Hematopoietic multipotent progenitor cell treated with erythropoietin and hydrocortisone succinate and interleukin-3 and kit ligand, for 17 days (in vitro differentiated cells): Measurements from ENCODE around the gene DEGS2.

ENCODE experiments used
- DNase-seq: peaks from one replicate; pipeline ENCODE4 v3.0.0-alpha.2; 2015; ENCODE audit warnings: low spot score

DEGS2 gene

DNA sequence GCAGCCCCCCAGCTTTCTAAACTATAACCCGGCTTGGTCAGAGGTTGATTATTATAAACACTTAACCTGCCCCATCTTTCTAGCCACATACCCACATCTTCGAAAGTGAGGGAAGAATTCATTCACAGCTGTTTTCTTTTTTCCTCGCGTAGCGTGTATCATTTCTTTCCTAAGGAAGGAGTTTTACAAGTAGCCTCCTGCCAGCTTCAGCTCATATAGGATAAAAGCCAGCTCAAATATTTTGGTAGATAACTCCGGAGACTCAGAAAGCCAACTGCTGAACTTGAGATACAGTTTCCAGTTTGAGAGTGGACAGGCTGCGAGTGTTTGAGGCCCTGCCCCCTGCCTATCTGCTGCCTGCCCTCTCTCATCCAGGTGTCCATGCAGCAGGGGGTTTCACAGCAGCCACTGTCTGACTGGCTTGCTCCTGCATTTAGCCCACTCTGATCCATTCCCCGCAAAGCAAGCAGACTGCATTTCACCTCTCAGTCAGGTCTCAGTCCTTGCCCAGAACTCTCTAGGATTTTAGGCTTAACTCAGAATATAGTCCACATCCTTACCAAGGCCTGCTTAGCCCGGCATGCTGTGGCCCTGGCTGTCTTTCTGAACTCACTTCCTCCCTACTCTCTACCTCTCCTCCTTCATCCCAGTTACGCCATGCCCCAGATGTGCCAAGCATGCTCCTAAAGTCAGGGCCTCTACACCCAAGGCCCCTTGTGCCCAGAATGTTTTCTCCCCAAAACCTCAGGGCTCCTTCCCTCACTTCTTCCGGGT is 47.3 kb downstream of the DEGS2 start:
- no peak for DNase-seq

DNA sequence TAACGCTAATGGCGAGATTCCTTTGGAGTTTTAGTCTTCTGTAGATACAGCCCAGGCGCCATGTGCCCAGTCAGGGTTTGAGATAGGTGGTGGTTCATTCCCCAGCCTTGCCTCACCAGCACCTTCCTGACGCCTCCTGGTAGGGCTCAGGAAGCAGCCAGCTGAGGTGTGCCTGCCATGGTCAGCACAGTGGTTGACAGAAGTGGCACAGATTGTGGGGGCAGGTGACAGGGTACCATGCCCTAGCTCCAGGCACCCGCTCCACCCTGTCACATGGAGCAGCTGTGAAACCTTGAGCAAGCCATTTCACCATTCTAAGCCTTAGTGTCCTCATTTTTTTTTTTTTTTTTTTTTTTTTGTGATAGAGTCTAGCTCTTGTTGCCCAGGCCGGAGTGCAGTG is 48.6 kb downstream of the DEGS2 start:
- no peak for DNase-seq

DNA sequence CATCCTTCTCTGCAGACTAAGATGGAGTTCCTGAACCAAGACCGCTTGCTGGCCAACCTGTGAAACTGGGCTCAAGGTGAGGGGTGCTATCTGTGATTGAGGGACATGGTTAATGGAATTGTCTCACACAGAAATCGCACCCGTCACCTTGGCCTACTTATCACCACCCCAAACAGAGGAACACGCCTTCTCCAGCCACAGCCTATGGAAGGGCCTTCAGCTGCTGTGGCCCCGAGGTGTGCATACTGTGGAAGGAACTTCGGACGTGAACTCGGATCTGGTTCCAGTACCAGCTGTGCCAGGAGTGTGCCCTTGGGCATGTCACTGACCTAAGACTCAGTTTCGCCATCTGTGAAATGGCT is 49.9 kb downstream of the DEGS2 start:
- DNase-seq: no peak

DNA sequence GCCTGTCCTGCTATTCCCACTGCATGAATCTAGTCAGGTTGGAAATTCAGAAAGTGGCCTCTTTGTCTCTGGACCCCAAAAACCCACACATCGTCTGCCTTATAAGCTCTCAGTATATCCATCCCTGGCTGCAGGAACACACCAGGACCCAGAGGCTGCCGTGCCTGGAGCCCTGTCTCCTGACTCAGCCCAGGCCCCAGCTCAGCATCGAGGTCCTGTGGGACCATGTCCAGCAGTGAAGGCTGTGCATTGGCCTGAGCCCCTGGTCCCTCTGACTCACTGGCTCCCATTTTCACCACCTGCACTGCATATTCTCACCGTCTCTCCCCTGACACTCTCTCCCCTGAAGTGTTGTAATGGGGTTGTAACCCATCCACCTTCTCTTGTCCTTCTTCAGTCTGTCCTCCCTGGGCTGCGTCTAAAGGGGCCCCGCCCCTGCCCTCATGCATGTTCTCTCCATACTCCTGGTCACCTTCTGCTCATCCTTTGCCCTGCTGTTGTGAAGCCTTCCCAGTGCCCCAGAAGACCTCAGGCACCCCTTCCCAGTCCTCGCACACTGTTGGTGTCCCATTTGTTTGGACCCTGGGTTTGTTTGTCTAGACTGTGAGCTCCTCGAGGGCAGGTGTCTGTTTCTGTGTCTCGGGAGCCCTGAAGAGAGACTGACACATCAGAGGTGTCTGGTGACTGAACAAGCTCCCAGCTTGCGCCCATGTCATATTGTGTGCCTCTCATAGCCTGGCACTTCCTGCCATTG is 50.4 kb downstream of the DEGS2 start:
- DNase-seq: no peak

DNA sequence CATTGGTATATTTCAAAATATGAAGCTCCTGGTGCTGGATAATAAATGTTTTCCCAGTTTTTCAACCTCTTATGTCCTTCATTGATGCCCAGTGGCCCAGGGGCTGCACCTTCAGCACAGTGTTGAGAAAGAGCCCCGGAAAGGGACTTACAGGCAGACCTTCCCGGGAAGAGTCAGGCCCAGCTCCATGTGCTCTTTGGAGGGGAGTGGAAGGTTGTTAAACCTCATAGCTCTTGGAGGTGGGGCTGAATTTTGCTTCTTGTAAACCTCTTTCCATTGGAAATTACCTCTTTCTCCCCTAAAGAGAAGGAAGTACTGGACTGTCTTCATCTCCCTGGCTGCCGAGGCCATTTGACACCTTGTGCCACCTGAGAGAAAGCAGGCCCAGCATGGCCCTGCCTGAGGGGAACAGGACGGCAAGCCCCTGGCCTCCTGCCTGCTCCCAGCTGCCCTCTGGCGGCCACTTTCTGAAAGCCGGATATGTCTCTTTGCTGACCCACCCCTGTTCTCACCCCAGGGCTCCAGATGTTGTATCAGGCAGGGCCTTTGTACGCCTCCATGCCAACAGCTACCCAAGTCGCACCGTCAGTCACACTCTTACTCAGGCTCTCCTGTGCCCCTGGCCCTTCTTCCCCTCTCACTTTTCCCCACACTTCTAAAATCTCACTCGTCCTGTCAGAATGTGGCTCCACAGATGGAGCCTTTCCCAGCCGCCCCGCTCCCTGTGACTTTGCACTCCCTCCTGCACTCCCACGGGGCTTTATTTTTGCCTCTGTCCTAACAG is 51.2 kb downstream of the DEGS2 start:
- DNase-seq: peak; percentile 76

DNA sequence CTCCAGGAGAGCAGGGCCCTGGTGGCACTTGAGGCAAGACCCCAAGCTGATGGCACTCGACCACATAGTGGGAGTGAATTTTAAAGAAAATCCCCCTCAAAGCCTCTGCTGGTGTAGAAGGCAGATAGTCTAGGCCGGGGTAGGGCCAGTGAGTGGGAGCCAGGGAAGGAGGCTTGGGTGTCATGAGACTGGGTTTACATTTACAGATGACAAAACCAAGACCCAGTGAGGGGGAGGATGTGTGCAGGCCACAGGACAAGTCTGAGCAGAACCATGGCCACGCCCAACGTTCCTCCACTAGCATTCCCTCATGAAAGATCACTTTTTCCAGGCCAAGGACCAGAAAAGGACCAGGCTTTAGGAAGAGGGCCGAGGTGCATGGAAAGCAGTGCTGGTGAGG is 52.2 kb downstream of the DEGS2 start:
- DNase-seq: no peak

DNA sequence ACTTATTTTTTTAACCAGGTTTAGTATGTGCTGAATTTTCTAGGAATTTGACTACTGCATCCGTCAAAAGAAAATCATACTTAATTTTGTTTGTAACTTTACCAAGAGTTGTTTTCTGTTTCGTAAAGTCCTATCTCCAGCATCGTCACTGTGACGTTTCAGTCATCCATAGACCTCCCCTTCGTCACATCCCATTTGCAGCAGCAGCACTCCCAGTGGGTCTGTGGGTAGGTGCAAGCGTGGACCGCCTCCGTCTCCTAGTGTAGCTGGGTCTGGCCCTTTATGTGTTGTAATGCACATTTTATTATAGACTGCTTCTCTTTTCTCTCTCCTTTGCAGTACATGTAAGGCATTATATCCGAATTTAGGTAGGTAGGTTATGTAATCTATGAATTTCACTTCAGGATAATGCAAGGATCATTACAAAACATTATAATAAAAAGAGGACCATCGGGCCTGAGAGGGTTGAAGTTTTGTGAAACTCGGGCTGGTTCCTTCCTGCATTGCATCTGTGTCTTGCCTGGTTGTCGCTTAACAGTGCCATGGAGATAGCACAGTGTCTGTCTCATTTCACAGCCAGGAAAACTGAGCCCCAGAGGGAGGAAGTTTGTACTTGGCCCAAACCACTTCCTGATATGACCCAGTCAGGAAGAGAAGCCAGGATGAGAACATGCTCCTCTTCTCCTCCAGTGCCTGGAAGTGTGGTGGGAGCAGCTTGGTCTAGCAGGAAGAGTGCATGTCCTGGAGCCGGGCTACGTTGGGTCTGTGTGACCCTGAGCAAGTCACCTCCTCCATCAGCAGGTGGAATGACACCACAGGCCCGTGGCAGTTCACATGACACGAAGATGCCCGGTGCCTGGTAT is 53.0 kb downstream of the DEGS2 start:
- no peak for DNase-seq

DNA sequence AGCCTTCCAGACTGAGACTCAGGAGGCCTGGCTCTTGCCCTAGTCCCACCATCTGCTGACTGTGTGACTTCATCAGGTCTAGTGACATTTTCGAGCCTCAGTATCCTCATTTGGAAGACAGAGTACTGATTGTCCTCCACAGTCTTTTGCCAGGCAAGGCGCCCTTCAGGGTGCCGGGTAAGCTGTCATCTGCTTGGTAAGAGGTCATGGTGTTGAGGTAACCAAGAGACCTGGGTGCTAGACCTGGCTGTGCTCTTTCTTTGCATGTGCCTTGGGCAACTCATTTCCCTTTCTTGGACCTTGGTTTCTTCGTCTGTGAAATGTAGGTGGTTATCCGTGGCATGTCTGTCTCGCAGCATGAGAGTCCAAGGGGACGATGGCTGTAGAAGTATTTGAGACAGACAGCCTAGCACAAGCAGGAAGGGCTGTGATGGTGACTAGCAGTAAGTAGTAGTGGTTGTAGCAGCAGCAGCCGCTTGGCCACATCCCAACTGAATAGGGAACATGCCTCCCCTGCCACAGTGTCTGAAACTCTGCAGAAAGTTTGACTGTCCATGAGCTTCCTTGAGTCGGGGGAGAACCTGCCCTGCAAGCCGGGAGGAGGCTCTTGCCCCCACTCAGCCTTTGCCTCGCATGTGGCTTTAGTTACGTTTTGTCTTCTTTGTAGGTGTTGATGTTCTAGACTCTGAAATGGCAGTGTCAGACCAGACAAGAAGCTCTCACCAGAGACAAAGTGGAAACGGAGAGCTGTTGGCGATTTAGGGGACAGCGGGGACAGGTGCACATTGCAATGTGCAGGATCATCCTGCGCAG is 53.9 kb downstream of the DEGS2 start:
- no peak for DNase-seq

DNA sequence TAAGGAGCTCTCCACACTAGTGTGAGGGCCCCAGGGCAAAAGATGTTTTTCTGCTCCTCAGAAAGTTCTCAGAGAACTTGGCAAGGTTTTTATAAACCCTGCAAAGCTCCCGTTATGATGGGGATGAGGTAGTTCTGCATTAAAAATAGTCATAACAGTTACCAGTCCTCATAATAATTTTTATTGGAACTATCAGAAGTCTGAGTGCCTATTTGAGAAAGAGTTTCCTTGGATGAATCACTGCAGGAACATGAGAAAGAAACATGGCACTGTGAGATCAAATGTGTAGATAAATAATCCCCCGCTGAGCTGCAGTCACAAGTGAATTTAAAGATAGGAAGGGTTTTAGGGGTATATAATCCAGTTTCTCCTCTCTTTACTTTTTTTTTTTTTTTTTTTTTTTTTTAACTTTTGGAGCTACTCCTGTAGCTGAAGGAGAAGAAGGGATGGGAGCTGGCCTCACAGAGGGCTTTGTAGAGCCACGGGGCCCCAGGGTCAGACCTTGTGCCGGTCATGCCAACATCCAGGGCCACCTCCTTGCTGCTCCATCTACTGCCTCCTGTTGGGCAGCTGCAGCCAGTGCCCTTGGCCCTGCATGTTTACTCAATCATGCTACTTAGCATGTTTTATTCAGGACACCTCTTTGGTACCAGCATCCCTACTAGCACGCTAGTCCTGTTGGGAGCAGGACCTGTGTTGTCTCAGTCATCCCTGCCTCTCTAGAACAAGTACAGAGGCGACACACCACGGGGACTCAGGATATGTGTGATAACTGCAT is 54.7 kb downstream of the DEGS2 start:
- DNase-seq: no peak

DNA sequence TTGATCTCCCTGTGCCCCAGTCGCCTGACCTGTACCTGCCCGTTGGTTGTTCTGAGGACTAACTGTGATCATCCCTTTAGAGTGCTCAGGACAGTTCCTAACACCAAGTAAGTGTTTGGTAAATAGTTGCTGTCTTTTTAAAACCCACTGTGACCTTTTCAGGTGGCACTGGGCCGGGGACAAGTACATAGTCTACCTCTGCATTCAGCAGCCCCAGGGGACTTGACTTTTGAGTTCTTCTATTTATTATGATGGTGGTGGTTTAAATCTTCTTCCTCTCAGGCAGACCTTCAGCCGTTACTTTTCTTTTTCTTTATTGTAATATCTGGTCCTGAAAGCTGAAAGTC is 55.5 kb downstream of the DEGS2 start:
- no peak for DNase-seq

DNA sequence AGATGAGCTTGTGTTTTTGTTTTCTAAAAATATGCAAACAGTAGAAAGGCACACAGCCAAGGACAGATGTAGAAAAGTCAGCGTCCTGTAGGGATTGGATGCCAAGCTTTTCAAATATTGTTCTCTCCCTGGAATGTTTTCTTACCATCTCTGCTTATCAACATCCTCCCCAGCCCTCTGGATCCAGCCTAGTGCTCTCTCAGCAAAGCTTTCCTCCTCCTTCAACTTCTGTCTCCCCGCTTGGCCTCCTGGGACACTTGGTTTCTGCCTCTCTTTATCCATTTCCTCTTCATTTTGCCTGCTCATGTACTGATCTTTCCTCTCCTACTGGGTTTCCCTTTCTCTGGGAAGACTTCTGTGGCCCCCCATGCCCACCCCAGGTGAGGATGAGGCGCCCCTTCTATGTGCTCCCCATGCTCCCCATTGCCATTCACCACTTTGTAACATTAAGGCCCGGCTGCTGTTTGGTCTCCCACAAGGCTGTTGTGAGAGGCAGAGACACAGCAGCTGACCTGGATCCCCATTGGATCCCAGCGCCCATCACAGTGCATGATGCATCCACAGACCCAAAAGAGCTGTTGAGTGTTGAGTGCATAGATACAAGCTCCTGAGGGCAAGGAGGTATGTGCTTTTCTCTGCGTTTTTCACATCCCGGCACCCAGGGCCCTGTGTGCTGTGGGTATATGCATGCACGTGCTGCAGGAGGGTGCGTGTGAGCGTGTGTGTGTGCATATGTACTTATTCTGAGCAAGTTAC is 56.0 kb downstream of the DEGS2 start:
- DNase-seq: no peak

DNA sequence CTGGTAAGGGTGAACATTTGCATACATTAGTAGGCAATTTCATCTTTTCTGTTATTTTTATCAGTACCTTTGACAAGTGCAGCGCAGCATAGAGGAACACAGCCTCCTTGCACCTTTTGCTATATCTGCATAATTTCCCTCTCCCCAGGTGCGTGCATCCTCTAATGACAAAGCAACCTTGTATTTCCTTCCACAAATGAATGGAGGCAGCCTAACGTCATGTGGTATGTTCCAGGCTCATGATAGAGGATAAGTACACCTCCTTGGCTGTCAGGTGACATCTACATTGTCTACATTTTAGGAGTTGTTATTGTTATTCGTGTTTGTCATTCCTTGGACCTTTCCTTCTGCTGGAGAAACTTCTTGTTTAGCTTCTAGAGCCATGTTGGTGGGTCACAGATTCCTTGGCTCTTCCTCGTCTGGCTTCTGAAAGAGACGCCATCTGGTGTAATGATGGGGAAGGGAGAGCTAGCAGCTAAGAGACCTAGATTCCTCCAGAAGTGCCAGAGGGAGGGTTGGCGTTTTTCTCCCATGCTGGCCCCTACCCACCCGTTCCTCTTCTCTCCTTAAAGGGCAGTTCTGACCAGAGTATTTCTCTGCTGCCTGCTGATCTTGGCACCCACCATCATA is 57.2 kb downstream of the DEGS2 start:
- no peak for DNase-seq

DNA sequence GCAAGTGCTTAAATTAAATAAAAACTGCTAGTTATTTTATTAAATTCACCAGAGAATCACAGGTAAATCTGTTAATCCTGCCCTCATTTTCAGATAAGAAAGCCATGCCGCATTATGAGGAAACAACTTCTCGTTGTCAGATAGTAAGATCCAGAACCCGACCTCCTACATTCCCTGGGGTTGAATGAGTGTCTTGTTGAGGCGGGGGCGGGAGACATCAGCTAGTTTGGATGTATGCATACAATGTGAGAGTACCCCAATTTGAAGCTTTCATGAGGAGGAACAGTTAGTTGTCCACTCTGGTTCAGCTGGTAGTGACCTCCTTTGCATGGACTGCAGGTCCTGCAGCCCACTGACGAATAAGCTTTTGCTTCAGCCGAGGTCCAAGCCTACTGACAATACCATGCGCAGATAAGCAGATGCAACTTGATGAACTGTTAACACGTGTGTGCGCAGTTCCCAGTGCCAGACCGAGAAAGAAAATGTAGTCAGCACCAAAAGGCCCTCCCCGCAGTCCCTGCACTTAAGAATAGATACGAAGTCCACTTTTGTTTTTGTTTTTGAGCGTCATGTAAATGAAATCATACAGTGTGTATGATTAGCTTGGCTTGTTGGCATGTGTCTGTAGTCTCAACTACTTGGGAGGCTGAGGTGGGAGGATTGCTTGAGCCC is 59.3 kb downstream of the DEGS2 start:
- DNase-seq: no peak

DNA sequence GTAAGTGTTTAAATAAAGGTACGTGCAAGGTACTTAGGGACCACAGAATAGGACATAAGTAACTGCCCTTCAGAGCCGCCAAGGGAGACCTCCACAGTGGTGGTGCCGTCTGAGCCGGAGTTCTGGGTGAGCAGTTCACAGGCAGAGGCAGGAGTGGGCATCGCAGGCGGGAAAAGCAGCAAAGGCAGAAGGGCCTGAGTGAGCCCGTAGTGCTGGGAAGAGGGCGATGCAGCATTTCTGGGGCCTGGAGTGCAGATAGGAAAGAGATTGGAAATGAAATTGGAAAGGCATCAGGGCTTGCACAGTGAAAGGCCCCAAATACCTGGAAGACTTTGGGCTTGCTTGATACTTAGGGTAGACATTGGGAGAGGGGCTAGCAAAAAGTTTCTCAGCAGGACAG is 61.3 kb downstream of the DEGS2 start:
- no peak for DNase-seq

DNA sequence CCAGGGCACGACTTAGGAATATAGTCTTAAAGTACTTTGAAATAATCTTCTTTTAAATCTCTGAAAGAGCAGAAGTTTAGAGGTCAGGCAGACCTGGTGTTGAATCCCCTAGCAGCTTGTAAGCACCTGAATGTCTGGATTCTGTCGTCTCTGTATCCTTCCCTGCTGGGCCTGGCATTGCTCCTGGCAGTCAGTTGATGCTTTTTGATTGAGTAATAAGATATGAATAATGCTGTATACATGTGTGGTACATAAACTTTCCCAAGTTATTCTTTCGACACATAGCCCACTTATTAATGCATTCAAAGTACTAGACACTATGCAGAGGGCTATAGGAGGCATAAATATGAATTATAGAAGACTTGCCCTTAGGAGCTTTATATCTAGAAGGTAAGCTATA is 62.8 kb downstream of the DEGS2 start:
- DNase-seq: no peak
